PC-3 (cell line): ENCODE measurements around the gene IL1F10. TPM values are rescaled to one million over a fixed set of nuclear protein-coding genes. Genes with fewer than 3 reads are reported as not detected.
A peak's percentile ranks its signal among the peaks of the same experiment; 100 is the strongest.

Experiments used
- ATAC-seq: fragments of 200-7000 bp; cut with Tn5 transposase; 2 replicates; pipeline ENCODE4 v1.9.1; 2020; ENCODE audit warnings: mild to moderate bottlenecking, moderate library complexity
- BruUV-seq: library from RNA; stranded (reverse); fragments of 400-500 nt; replicated peaks from 2 replicates; lab custom pipeline; 2021; lab: Mats Ljungman, UMichigan
- CTCF ChIA-PET: fragments of 300-600 bp; sonication (Branson Sonifier 250); formaldehyde crosslinking; loops from one replicate; lab custom pipeline; 2022; ENCODE audit warnings: antibody characterized with exemption; lab: Charles Lee
- POLR2A ChIA-PET: fragments of 300-600 bp; sonication (Branson Sonifier 250); formaldehyde crosslinking; loops from one replicate; lab custom pipeline; 2022; ENCODE audit warnings: antibody characterized with exemption; ENCODE audit not compliant: unreplicated experiment; lab: Charles Lee
- DNase-seq: peaks from one replicate; pipeline ENCODE4 v3.0.0-alpha.2; 2015
- H2AFZ ChIP-seq: fragments of 300-600 bp; sonication (generic); 2 replicates; pipeline ENCODE4 v1.6.0; 2016; ENCODE audit warnings: antibody characterized with exemption, low read length
- H3F3A ChIP-seq: fragments of 300-600 bp; sonication (generic); one replicate; pipeline ENCODE4 v1.6.0; 2017; ENCODE audit warnings: antibody characterized with exemption, low read length, control low read depth, mild to moderate bottlenecking; ENCODE audit not compliant: unreplicated experiment
- H3K27ac ChIP-seq: fragments of 300-600 bp; sonication (generic); 2 replicates; pipeline ENCODE4 v1.5.1; 2016; ENCODE audit warnings: mild to moderate bottlenecking, low read length
- H3K27me3 ChIP-seq: fragments of 300-600 bp; sonication (generic); 2 replicates; pipeline ENCODE4 v1.6.1; 2016; ENCODE audit warnings: low read length, mixed read lengths
- H3K36me3 ChIP-seq: fragments of 300-600 bp; sonication (generic); 2 replicates; pipeline ENCODE4 v1.6.1; 2016; ENCODE audit warnings: low read depth, mixed run types, low read length, mixed read lengths
- H3K4me1 ChIP-seq: fragments of 300-600 bp; sonication (generic); 2 replicates; pipeline ENCODE4 v1.5.1; 2016; ENCODE audit warnings: low read length; ENCODE audit not compliant: insufficient read depth
- H3K4me2 ChIP-seq: fragments of 300-600 bp; sonication (generic); 2 replicates; pipeline ENCODE4 v1.6.0; 2016; ENCODE audit warnings: low read length
- H3K4me3 ChIP-seq: fragments of 300-600 bp; sonication (generic); 2 replicates; pipeline ENCODE4 v1.5.1; 2016; ENCODE audit warnings: mild to moderate bottlenecking, low read length, mixed read lengths
- H3K79me2 ChIP-seq: fragments of 300-600 bp; sonication (generic); 2 replicates; pipeline ENCODE4 v1.6.1; 2017; ENCODE audit warnings: low read length, mixed read lengths
- H3K9ac ChIP-seq: fragments of 300-600 bp; sonication (generic); 2 replicates; pipeline ENCODE4 v1.6.0; 2016; ENCODE audit warnings: mild to moderate bottlenecking, low read length
- H3K9me2 ChIP-seq: fragments of 300-600 bp; sonication (generic); replicated peaks from 2 replicates; pipeline ENCODE4 v1.6.1; 2016; ENCODE audit warnings: mixed run types, low read length, mixed read lengths
- H3K9me3 ChIP-seq: fragments of 300-600 bp; sonication (generic); 2 replicates; pipeline ENCODE4 v1.6.1; 2016; ENCODE audit warnings: low read length, mixed read lengths
- H4K20me1 ChIP-seq: fragments of 300-600 bp; sonication (generic); 2 replicates; pipeline ENCODE4 v1.6.1; 2016; ENCODE audit warnings: low read length, mixed read lengths
- EZH2 ChIP-seq: fragments of 300-600 bp; sonication (generic); IDR thresholded peaks from one replicate; pipeline ENCODE4 v1.6.1; 2017; ENCODE audit warnings: antibody characterized with exemption, mild to moderate bottlenecking, low read length; ENCODE audit not compliant: unreplicated experiment
- EZH2phosphoT487 ChIP-seq: fragments of 300-600 bp; sonication (generic); IDR thresholded peaks from 2 replicates; pipeline ENCODE4 v1.6.1; 2018; ENCODE audit warnings: mild to moderate bottlenecking, antibody characterized with exemption, low read length, borderline replicate concordance
- intact Hi-C: fragments of 100-400 bp; cut with micrococcal nuclease; formaldehyde crosslinking; loops from 2 replicates; pipeline ENCODE4 v1.9.0; 2023
- total RNA-seq: library from RNA; depleted of rRNA; stranded (reverse); fragments of >200 nt; gene quantifications from 2 replicates; pipeline ENCODE4 v1.2.3, GENCODE V29; 2014
- TF ChIP-seq, protein P1 (sequence below): fragments of 300-600 bp; sonication (generic); conservative IDR thresholded peaks from 2 replicates; pipeline ENCODE4 v1.5.1; 2017; ENCODE audit warnings: antibody characterized with exemption, low read depth, mild to moderate bottlenecking, low read length

Gene IL1F10
- total RNA-seq, 1 experiment from 2014 or later = not detected

- no peaks in the 10 kb centered on the region for H3K9me2 ChIP-seq
- H4K20me1 ChIP-seq = no peaks in the 10 kb centered on the region
- ChIA-PET POLR2A (no interaction called here), CTCF (interaction anchor here (1.5 to 1.6 kb wide), 2 partner anchors 21 to 37 kb away, joined by 6 read pairs; no protein-coding TSS in a partner anchor)
- no TSS peak for BruUV-seq
- H2AFZ ChIP-seq = 0 out of 2 replicates have a peak overlapping the region, but pooled peaks have one; percentile 6
- no peaks in the 10 kb centered on the region for H3K79me2 ChIP-seq
- H3K4me1 ChIP-seq = peaks cover 34% of the 10 kb centered on the region
- H3F3A ChIP-seq = no peaks in the 10 kb centered on the region
- H3K4me3 ChIP-seq = peak overlapping the region; percentile 45
- H3K9me3 ChIP-seq = no peaks in the 10 kb centered on the region
- peak overlapping the region; percentile 76 for H3K9ac ChIP-seq
- no peaks in the 10 kb centered on the region for H3K36me3 ChIP-seq
- TF ChIP-seq EZH2phosphoT487 (no peak), EZH2 (no peak)
- TF ChIP-seq, protein P1, sequence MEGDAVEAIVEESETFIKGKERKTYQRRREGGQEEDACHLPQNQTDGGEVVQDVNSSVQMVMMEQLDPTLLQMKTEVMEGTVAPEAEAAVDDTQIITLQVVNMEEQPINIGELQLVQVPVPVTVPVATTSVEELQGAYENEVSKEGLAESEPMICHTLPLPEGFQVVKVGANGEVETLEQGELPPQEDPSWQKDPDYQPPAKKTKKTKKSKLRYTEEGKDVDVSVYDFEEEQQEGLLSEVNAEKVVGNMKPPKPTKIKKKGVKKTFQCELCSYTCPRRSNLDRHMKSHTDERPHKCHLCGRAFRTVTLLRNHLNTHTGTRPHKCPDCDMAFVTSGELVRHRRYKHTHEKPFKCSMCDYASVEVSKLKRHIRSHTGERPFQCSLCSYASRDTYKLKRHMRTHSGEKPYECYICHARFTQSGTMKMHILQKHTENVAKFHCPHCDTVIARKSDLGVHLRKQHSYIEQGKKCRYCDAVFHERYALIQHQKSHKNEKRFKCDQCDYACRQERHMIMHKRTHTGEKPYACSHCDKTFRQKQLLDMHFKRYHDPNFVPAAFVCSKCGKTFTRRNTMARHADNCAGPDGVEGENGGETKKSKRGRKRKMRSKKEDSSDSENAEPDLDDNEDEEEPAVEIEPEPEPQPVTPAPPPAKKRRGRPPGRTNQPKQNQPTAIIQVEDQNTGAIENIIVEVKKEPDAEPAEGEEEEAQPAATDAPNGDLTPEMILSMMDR = no peak
- H3K27ac ChIP-seq = peak overlapping the region; percentile 93
- no peaks in the 10 kb centered on the region for H3K27me3 ChIP-seq
- peak; percentile 96 for DNase-seq
- intact Hi-C loops = no loop called here
- ATAC-seq = peak; percentile 93
- H3K4me2 ChIP-seq = peak overlapping the region; percentile 78
Observed at GRCh38 chr2:113117541-113118262, 49.9 kb downstream of the IL1F10 start.

DNA sequence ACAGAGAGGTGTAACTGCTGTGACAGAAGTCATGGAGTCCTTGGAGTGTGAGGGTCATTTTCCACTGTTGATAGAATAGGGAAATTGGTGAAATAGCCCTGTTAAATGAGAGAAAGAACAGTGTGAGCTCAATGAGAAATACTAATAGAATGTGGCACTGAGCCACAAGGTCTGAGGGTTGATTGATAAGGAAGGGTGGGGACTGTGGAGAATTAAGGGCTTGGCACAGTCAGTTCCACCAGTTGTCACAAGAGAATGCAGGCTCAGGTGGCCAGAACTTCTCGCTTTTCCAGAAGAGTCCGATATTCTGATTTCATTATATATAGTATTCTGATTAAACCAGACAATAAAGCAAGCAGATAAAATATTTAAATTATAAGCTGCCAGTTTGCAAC lies 50.5 kb downstream of the IL1F10 start:
- ChIA-PET CTCF (interaction anchor here (1.5 kb wide), 1 partner anchor 20 kb away, joined by 6 read pairs; no protein-coding TSS in a partner anchor), POLR2A (no interaction called here)
- H3K9me3 ChIP-seq = no peaks in the 10 kb centered on the region
- H4K20me1 ChIP-seq = no peaks in the 10 kb centered on the region
- BruUV-seq = TSS peak; percentile 63
- H3K27me3 ChIP-seq = no peaks in the 10 kb centered on the region
- no peaks in the 10 kb centered on the region for H3F3A ChIP-seq
- peak overlapping the region; percentile 78 for H3K4me2 ChIP-seq
- ATAC-seq (no peak), DNase-seq (peak; percentile 10)
- peak overlapping the region; percentile 45 for H3K4me3 ChIP-seq
- TF ChIP-seq, protein P1 = no peak
- TF ChIP-seq EZH2 (no peak), EZH2phosphoT487 (no peak)
- peak overlapping the region; percentile 93 for H3K27ac ChIP-seq
- H3K36me3 ChIP-seq = no peaks in the 10 kb centered on the region
- H2AFZ ChIP-seq = 0 out of 2 replicates have a peak overlapping the region, but pooled peaks have one; percentile 6
- no peaks in the 10 kb centered on the region for H3K9me2 ChIP-seq
- intact Hi-C loops = no loop called here
- peak overlapping the region; percentile 76 for H3K9ac ChIP-seq
- no peaks in the 10 kb centered on the region for H3K79me2 ChIP-seq
- H3K4me1 ChIP-seq = peaks cover 34% of the 10 kb centered on the region

- Histone ChIP-seq H4K20me1 (no peaks in the 10 kb centered on the region), H3K36me3 (no peaks in the 10 kb centered on the region), H3K9me3 (no peaks in the 10 kb centered on the region), H3K79me2 (no peaks in the 10 kb centered on the region), H3K9ac (no peak overlapping the region), H2AFZ (no peak overlapping the region), H3K4me3 (no peak overlapping the region), H3K9me2 (no peaks in the 10 kb centered on the region), H3K27ac (no peak overlapping the region), H3K4me1 (peaks cover 35% of the 10 kb centered on the region), H3K27me3 (no peaks in the 10 kb centered on the region), H3F3A (no peaks in the 10 kb centered on the region), H3K4me2 (no peak overlapping the region)
- ATAC-seq (no peak), DNase-seq (no peak)
- CTCF ChIA-PET = no interaction called here
- TF ChIP-seq, protein P1 = no peak
- TF ChIP-seq EZH2 = no peak
- TF ChIP-seq EZH2phosphoT487 = no peak
- BruUV-seq = no TSS peak
- intact Hi-C loops = no loop called here
- POLR2A ChIA-PET = no interaction called here
Observed at GRCh38 chr2:113119111-113119510, 51.3 kb downstream of the IL1F10 start.
